Measurements from ENCODE around the gene AFF1. TPM values are rescaled to one million over a fixed set of nuclear protein-coding genes. Genes with fewer than 3 reads are reported as not detected.
"Not testable (repeated sequence)": the region's sequence is repeated elsewhere in the genome, so short reads cannot be mapped to it uniquely, and the experiment has no call there.

Gene AFF1
- total RNA-seq, 6 experiments from 2014 or later: 23.8 to 39.6 (median 34.9) TPM

DNA sequence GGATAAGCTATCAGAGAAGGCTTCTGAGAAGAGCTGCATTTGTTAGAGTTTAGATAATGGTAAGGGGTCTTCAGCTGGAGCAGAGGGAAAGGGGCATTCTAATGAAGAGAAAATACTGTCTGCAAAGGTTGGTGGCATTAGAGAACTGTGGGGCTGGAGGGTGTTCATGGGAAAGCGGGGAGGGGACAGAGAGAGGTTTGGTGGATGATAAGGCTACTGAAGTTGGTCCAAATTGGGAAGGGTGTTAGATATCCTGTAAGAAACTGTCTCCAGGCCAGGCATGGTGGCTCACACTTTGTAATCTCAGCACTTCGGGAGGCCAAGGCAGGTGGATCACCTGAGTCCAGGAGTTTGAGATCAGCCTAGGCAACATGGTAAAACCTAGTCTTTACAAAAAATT is 59.9 kb downstream of the AFF1 start:
- H3K27ac ChIP-seq: peak overlapping the region in 2 of 3 donors; percentile 46 to 71

DNA sequence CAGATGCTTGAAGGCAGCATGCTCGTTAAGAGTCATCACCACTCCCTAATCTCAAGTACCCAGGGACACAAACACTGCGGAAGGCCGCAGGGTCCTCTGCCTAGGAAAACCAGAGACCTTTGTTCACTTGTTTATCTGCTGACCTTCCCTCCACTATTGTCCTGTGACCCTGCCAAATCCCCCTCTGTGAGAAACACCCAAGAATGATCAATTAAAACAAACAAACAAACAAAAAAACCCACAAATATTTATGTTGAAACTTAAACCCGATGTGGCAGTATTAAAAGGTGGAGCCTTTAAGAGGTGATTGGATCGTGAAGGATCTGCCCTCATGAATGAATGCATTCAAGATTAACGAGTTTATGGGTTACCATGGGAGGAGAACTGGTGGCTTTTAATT is 61.7 kb downstream of the AFF1 start:
- H3K36me3 ChIP-seq; DNase-seq; H3K27me3 ChIP-seq; intact Hi-C loops (cut with DNase I); H3K4me3 ChIP-seq; H3K27ac ChIP-seq; ATAC-seq; H3K9me3 ChIP-seq: not testable (repeated sequence)
- WGBS (ENCODE audit: insufficient coverage, low coverage, low lambda C conversion rate, missing lambda C conversion rate): 63% methylated on average over 3 of the region's 6 CpGs
- H3K4me1 ChIP-seq: peaks cover 0 to 31% (median 5%) of the 10 kb centered on the region in 4 donors

More for the DNA sequence above, 59.9 kb downstream of the AFF1 start:
- DNase-seq (no peak), ATAC-seq (peak in 1 of 4 donors; percentile 4)
- WGBS (ENCODE audit: insufficient coverage, low coverage, low lambda C conversion rate, missing lambda C conversion rate): 78% methylated on average over 1 of the region's 2 CpGs
- Histone ChIP-seq H3K9me3 (no peaks in the 10 kb centered on the region), H3K27me3 (no peaks in the 10 kb centered on the region), H3K4me1 (peaks cover 0 to 24% (median 5%) of the 10 kb centered on the region in 4 donors), H3K4me3 (no peak overlapping the region), H3K36me3 (no peaks in the 10 kb centered on the region)
- intact Hi-C loops (cut with DNase I): no loop called here
- TF ChIP-seq POLR2A (IDR thresholded peaks at IDR 0.05) (no peak), CTCF (IDR thresholded peaks at IDR 0.05) (no peak)

DNA sequence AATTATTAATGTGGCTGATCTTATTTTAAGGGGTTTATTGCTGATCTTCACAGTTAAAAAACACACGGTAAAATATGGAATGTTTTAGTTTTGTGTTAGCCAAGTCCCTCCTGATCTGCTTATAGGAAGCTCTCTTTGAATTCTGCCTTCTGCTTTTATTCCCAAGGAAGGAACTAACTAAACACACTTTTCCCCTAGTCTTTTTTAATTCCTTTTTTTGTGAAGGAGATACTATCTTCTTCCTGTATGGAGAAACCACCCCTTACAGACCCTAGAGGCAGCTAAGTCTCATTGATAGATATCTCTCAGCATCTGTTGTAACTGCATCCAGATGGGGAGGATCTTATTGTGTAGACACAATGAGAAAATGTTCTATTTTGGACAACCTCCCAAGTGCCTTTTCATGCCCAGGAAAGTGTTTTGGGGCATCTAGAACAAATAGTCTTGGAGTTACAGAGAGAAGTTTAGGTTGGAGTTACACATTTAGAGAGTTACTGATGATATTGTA is 64.4 kb downstream of the AFF1 start:
- DNase-seq: no peak
- Histone ChIP-seq H3K4me1 (peaks cover 0 to 17% (median 3%) of the 10 kb centered on the region in 4 donors), H3K27me3 (no peaks in the 10 kb centered on the region), H3K9me3 (no peaks in the 10 kb centered on the region), H3K27ac (no peak overlapping the region), H3K36me3 (no peaks in the 10 kb centered on the region), H3K4me3 (no peak overlapping the region)
- WGBS (ENCODE audit: insufficient coverage, low coverage, low lambda C conversion rate, missing lambda C conversion rate): 75% methylated on average over 1 of the region's 1 CpG
- no peak for TF ChIP-seq CTCF (IDR thresholded peaks at IDR 0.05)
- no peak for TF ChIP-seq POLR2A (IDR thresholded peaks at IDR 0.05)
- intact Hi-C loops (cut with DNase I): no loop called here
- ATAC-seq: no peak

- DNase-seq (no peak), ATAC-seq (no peak)
- Histone ChIP-seq H3K9me3 (no peaks in the 10 kb centered on the region), H3K27ac (no peak overlapping the region), H3K4me1 (peaks cover 0 to 21% (median 4%) of the 10 kb centered on the region in 4 donors), H3K36me3 (no peaks in the 10 kb centered on the region), H3K4me3 (no peak overlapping the region), H3K27me3 (no peaks in the 10 kb centered on the region)
- WGBS (ENCODE audit: insufficient coverage, low coverage, low lambda C conversion rate, missing lambda C conversion rate): 95% methylated on average over 6 of the region's 6 CpGs
- intact Hi-C loops (cut with DNase I): no loop called here
- no peak for TF ChIP-seq CTCF (IDR thresholded peaks at IDR 0.05)
- no peak for TF ChIP-seq POLR2A (IDR thresholded peaks at IDR 0.05)
These were observed 67.9 kb downstream of the AFF1 start for GRCh38 chr4:87002682-87003043.

DNA sequence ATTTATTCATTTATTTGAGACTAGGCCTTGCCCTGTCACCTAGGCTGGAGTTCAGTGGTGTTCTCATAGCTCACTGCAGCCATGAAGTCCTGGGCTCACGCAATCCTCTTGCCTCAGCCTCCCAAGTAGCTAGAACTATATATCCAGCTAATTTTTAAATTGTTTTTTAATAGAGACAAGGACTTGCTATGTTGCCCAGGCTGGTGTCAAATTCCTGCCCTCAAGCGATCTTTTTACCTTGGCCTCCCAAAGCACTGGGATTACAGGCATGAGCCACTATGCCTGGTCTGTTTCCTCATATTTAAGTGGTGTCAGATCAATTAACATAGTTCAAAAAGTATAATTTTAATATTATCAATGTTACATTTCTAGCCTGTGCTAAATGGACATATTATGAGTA is 68.5 kb downstream of the AFF1 start:
- Histone ChIP-seq H3K36me3 (no peaks in the 10 kb centered on the region), H3K4me3 (no peak overlapping the region), H3K9me3 (no peaks in the 10 kb centered on the region), H3K27me3 (no peaks in the 10 kb centered on the region), H3K4me1 (peaks cover 0 to 22% (median 4%) of the 10 kb centered on the region in 4 donors), H3K27ac (no peak overlapping the region)
- DNase-seq (no peak), ATAC-seq (no peak)
- WGBS (ENCODE audit: insufficient coverage, low coverage, low lambda C conversion rate, missing lambda C conversion rate): 86% methylated on average over 2 of the region's 2 CpGs
- intact Hi-C loops (cut with DNase I): no loop called here
- TF ChIP-seq CTCF (IDR thresholded peaks at IDR 0.05) (no peak), POLR2A (IDR thresholded peaks at IDR 0.05) (no peak)
